ENCODE results near the gene MALAT1. TPM values are rescaled to one million over a fixed set of nuclear protein-coding genes. Genes with fewer than 3 reads are reported as not detected.
A peak's percentile ranks its signal among the peaks of the same experiment; 100 is the strongest.

Gene MALAT1
- total and polyA plus RNA-seq, 2 of the 13 experiments (the other 11 are each of a cell fraction or from before 2014, with no cell fraction given) = 143 to 1,237 TPM

DNA sequence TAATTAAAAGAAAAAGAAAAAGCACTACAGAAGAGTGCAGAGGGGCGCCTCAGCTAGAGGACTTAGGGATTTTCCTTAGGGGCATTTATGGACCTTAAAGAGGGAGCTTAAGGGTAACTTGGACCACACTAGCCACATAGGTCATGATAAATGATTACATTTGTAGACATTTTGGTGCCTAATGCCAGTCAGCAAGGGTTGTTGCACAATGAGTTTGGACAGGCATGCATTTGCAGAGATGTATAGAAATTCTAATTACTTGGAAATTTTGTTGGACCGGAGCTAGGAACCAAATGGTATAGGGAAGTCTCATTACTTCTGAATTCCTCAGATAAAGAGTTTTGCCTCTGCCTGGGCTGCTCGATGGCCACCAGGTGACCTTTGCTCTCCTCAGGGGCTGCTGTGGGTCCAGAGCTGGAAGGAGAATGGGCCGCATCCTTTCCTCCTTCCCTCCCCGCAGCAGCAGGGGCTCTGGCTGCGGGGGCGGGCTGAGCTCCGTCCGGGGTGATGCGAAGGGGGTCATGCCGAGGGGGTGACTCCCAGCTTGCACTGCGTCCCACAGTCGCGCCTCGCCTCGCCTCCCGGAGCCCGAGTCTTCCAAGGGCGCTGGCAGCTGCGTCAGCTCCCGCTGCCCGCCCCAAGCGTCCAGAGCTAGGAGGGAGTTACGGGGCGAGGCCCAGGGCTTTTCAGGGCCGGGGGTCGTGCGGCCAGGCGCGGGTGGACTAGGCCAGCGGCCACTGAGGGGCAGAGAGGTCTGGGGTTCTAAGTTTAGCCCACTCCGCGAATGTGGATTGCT, 20.3 kb upstream of the MALAT1 start (continued):
- TF ChIP-seq, protein P1, sequence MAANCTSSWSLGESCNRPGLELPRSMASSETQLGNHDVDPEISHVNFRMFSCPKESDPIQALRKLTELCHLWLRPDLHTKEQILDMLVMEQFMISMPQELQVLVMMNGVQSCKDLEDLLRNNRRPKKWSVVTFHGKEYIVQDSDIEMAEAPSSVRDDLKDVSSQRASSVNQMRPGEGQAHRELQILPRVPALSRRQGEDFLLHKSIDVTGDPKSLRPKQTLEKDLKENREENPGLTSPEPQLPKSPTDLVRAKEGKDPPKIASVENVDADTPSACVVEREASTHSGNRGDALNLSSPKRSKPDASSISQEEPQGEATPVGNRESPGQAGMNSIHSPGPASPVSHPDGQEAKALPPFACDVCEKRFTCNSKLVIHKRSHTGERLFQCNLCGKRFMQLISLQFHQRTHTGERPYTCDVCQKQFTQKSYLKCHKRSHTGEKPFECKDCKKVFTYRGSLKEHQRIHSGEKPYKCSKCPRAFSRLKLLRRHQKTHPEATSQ (CRISPR knock-in tag; IDR thresholded peaks at IDR 0.05; ENCODE audit: borderline replicate concordance) = no peak
- no peak for TF ChIP-seq NFE2L2 (IDR thresholded peaks at IDR 0.05; ENCODE audit: low read length)
- no peak for TF ChIP-seq IKZF4 (CRISPR knock-in tag; IDR thresholded peaks at IDR 0.05; ENCODE audit: borderline replicate concordance, low read depth, not compliant biosample characterization)
- TF ChIP-seq, protein P2, sequence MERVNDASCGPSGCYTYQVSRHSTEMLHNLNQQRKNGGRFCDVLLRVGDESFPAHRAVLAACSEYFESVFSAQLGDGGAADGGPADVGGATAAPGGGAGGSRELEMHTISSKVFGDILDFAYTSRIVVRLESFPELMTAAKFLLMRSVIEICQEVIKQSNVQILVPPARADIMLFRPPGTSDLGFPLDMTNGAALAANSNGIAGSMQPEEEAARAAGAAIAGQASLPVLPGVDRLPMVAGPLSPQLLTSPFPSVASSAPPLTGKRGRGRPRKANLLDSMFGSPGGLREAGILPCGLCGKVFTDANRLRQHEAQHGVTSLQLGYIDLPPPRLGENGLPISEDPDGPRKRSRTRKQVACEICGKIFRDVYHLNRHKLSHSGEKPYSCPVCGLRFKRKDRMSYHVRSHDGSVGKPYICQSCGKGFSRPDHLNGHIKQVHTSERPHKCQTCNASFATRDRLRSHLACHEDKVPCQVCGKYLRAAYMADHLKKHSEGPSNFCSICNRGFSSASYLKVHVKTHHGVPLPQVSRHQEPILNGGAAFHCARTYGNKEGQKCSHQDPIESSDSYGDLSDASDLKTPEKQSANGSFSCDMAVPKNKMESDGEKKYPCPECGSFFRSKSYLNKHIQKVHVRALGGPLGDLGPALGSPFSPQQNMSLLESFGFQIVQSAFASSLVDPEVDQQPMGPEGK (CRISPR knock-in tag; IDR thresholded peaks at IDR 0.05) = peak; percentile 12; the same call in 1 of the 2 replicates
- no peak for TF ChIP-seq CHD4 (IDR thresholded peaks at IDR 0.05; ENCODE audit: borderline replicate concordance, low read length)
- TF ChIP-seq, protein P3, sequence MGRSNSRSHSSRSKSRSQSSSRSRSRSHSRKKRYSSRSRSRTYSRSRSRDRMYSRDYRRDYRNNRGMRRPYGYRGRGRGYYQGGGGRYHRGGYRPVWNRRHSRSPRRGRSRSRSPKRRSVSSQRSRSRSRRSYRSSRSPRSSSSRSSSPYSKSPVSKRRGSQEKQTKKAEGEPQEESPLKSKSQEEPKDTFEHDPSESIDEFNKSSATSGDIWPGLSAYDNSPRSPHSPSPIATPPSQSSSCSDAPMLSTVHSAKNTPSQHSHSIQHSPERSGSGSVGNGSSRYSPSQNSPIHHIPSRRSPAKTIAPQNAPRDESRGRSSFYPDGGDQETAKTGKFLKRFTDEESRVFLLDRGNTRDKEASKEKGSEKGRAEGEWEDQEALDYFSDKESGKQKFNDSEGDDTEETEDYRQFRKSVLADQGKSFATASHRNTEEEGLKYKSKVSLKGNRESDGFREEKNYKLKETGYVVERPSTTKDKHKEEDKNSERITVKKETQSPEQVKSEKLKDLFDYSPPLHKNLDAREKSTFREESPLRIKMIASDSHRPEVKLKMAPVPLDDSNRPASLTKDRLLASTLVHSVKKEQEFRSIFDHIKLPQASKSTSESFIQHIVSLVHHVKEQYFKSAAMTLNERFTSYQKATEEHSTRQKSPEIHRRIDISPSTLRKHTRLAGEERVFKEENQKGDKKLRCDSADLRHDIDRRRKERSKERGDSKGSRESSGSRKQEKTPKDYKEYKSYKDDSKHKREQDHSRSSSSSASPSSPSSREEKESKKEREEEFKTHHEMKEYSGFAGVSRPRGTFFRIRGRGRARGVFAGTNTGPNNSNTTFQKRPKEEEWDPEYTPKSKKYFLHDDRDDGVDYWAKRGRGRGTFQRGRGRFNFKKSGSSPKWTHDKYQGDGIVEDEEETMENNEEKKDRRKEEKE (IDR thresholded peaks at IDR 0.05) = no peak
- TF ChIP-seq, protein P4, sequence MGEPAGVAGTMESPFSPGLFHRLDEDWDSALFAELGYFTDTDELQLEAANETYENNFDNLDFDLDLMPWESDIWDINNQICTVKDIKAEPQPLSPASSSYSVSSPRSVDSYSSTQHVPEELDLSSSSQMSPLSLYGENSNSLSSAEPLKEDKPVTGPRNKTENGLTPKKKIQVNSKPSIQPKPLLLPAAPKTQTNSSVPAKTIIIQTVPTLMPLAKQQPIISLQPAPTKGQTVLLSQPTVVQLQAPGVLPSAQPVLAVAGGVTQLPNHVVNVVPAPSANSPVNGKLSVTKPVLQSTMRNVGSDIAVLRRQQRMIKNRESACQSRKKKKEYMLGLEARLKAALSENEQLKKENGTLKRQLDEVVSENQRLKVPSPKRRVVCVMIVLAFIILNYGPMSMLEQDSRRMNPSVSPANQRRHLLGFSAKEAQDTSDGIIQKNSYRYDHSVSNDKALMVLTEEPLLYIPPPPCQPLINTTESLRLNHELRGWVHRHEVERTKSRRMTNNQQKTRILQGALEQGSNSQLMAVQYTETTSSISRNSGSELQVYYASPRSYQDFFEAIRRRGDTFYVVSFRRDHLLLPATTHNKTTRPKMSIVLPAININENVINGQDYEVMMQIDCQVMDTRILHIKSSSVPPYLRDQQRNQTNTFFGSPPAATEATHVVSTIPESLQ (CRISPR knock-in tag; conservative IDR thresholded peaks at IDR 0.05) = no peak
- no peak for TF ChIP-seq HOXA5 (CRISPR knock-in tag; IDR thresholded peaks at IDR 0.05)
- no peak for TF ChIP-seq NAIF1 (CRISPR knock-in tag; IDR thresholded peaks at IDR 0.05; ENCODE audit: borderline replicate concordance)
- no peak for TF ChIP-seq SRSF1 (optimal IDR thresholded peaks at IDR 0.05; ENCODE audit: low read depth, low read length)
- TF ChIP-seq ZFX (CRISPR knock-in tag; IDR thresholded peaks at IDR 0.05; ENCODE audit: low read depth) = no peak
- TF ChIP-seq BHLHE40 (IDR thresholded peaks at IDR 0.05; ENCODE audit: low read length) = no peak
- TF ChIP-seq RBM39 (IDR thresholded peaks at IDR 0.05; ENCODE audit: low read depth, low read length, poor library complexity, severe bottlenecking) = peak; percentile 60
- no peak for TF ChIP-seq ZNF383 (CRISPR knock-in tag; IDR thresholded peaks at IDR 0.05; ENCODE audit: borderline replicate concordance)
- no peak for TF ChIP-seq GZF1 (CRISPR knock-in tag; IDR thresholded peaks at IDR 0.05)
- no peak for TF ChIP-seq ZNF780A (CRISPR knock-in tag; IDR thresholded peaks at IDR 0.05)
- no peak for TF ChIP-seq ZNF577 (CRISPR knock-in tag; IDR thresholded peaks at IDR 0.05; ENCODE audit: borderline replicate concordance, low read depth)
- TF ChIP-seq ZFP62 (CRISPR knock-in tag; IDR thresholded peaks at IDR 0.05) = no peak
- no peak for TF ChIP-seq NFE2 (CRISPR knock-in tag; IDR thresholded peaks at IDR 0.05)
- TF ChIP-seq FOXA1 (IDR thresholded peaks at IDR 0.05) = no peak
- TF ChIP-seq FOXA1 (CRISPR knock-in tag; IDR thresholded peaks at IDR 0.05) = no peak
- 0 out of 2 replicates have a peak, but pooled peaks have one; percentile 43 for TF ChIP-seq ZNF446 (CRISPR knock-in tag; IDR thresholded peaks at IDR 0.05)

Data from HepG2 (cell line).